HepG2 (cell line): ENCODE results near the gene ABCG1. TPM values are rescaled to one million over a fixed set of nuclear protein-coding genes. Genes with fewer than 3 reads are reported as not detected.

ENCODE experiments used
- ATAC-seq: fragments of 200-7000 bp; cut with Tn5 transposase; 3 replicates; pipeline ENCODE4 v1.9.1; 2020; ENCODE audit warnings: mild to moderate bottlenecking, moderate library complexity
- BruUV-seq: library from RNA; stranded (reverse); fragments of 400-500 nt; replicated peaks from 2 replicates; lab custom pipeline; 2021; lab: Mats Ljungman, UMichigan
- CTCF ChIA-PET: fragments of 300-600 bp; formaldehyde crosslinking; extraction: SDS; loops from one replicate; lab custom pipeline; 2021; ENCODE audit warnings: low total read pairs, inconsistent platforms, low intra/inter-chr PET ratio; lab: Yijun Ruan, JAX
- POLR2A ChIA-PET: fragments of 350-600 bp; sonication (Branson Sonifier 250); formaldehyde crosslinking; loops from one replicate; lab custom pipeline; 2020; ENCODE audit warnings: antibody characterized with exemption, inconsistent platforms; lab: Yijun Ruan, JAX
- DNase-seq: peaks from one replicate; pipeline ENCODE4 v3.0.0-alpha.2; 2015; ENCODE audit warnings: low spot score
- FAIRE-seq: peaks from 3 replicates; lab custom pipeline; 2011; peaks lifted over from hg19 to GRCh38; lab: Jason Lieb, UNC
- H2AFZ ChIP-seq: one replicate; pipeline ENCODE4 v1.6.1; 2011; ENCODE audit warnings: low read length, inconsistent platforms
- H3K27ac ChIP-seq: fragments of 300-600 bp; 3 replicates; pipeline ENCODE4 v1.8.0; 2011; ENCODE audit warnings: mixed run types, mild to moderate bottlenecking, mixed read lengths, low read length, inconsistent platforms; ENCODE audit not compliant: insufficient read depth; ENCODE audit errors: extremely low read length
- H3K27me3 ChIP-seq, 2 experiments: fragments of 200-600 bp in 1 of 2; 2 replicates in 1 of 2; 3 replicates in 1 of 2; pipeline versions ENCODE4 v1.6.0 to v1.8.0; 2011; ENCODE audit warnings: low read length in 2 of 2, mild to moderate bottlenecking in 2 of 2, moderate library complexity in 2 of 2, inconsistent platforms in 1 of 2; ENCODE audit not compliant: insufficient read depth in 2 of 2, control insufficient read depth in 1 of 2
- H3K36me3 ChIP-seq, 2 experiments: fragments of 200-600 bp in 1 of 2; replicated peaks in 1 of 2; 2 replicates in 1 of 2; 3 replicates in 1 of 2; pipeline versions ENCODE4 v1.5.1 to v1.8.0; 2011; ENCODE audit warnings: low read length in 2 of 2, inconsistent platforms in 1 of 2; ENCODE audit not compliant: insufficient read depth in 2 of 2, control insufficient read depth in 1 of 2
- H3K4me1 ChIP-seq: 2 replicates; pipeline ENCODE4 v1.5.1; 2012; ENCODE audit warnings: low read length, inconsistent platforms; ENCODE audit not compliant: insufficient read depth
- H3K4me2 ChIP-seq: 2 replicates; pipeline ENCODE4 v1.6.0; 2011; ENCODE audit warnings: low read depth, low read length, inconsistent platforms
- H3K4me3 ChIP-seq, 3 experiments: fragments of 200-600 bp in 1 of 3; sonication (generic), shearing (Covaris generic) in 1 of 3; replicated peaks in 1 of 3; 2 replicates each; pipeline ENCODE4 v1.5.1; 2011 to 2016; ENCODE audit warnings: low read length in 3 of 3, inconsistent platforms in 2 of 3, low read depth in 2 of 3, mild to moderate bottlenecking in 2 of 3, control low read depth in 1 of 3, mixed read lengths in 1 of 3; ENCODE audit not compliant: insufficient read depth in 1 of 3
- H3K79me2 ChIP-seq: one replicate; pipeline ENCODE4 v1.6.1; 2011; ENCODE audit warnings: low read length, inconsistent platforms; ENCODE audit not compliant: insufficient read depth
- H3K9ac ChIP-seq: 2 replicates; pipeline ENCODE4 v1.6.0; 2011; ENCODE audit warnings: mild to moderate bottlenecking, low read depth, low read length, inconsistent platforms; ENCODE audit not compliant: insufficient read depth
- H3K9me3 ChIP-seq: 2 replicates; pipeline ENCODE4 v1.5.1; 2012; ENCODE audit warnings: mild to moderate bottlenecking, low read length
- H4K20me1 ChIP-seq: 2 replicates; pipeline ENCODE4 v1.6.0; 2011; ENCODE audit warnings: inconsistent platforms, mild to moderate bottlenecking, low read length, moderate library complexity; ENCODE audit not compliant: insufficient read depth
- ARNT2 ChIP-seq: sonication (generic); formaldehyde crosslinking; IDR thresholded peaks from 2 replicates; pipeline ENCODE4 v1.8.0; 2022; ENCODE audit warnings: mild to moderate bottlenecking, low read depth, missing genetic modification reagents, moderate library complexity
- CEBPB ChIP-seq: IDR thresholded peaks from 2 replicates; pipeline ENCODE4 v1.6.1; 2011; ENCODE audit warnings: low read depth, low read length, improper control_type of control experiment, borderline replicate concordance
- RFXAP ChIP-seq: sonication (generic); formaldehyde crosslinking; IDR thresholded peaks from 2 replicates; pipeline ENCODE4 v1.4.0; 2020; ENCODE audit warnings: missing genetic modification reagents, borderline replicate concordance
- ZNF180 ChIP-seq: sonication (generic); formaldehyde crosslinking; IDR thresholded peaks from 2 replicates; pipeline ENCODE4 v1.4.0; 2020; ENCODE audit warnings: low read depth, missing genetic modification reagents, borderline replicate concordance
- ZNF512B ChIP-seq: sonication (generic); formaldehyde crosslinking; IDR thresholded peaks from 2 replicates; pipeline ENCODE4 v1.5.1; 2020; ENCODE audit warnings: missing genetic modification reagents, mild to moderate bottlenecking, borderline replicate concordance
- ZNF564 ChIP-seq: sonication (generic); formaldehyde crosslinking; IDR thresholded peaks from 2 replicates; pipeline ENCODE4 v1.8.1; 2023; ENCODE audit warnings: mild to moderate bottlenecking, missing genetic modification reagents
- ZSCAN31 ChIP-seq: sonication (generic); formaldehyde crosslinking; IDR thresholded peaks from 2 replicates; pipeline ENCODE4 v1.5.0; 2020; ENCODE audit warnings: low read depth, mild to moderate bottlenecking, missing genetic modification reagents
- WGBS: methylation state at CpG from one replicate; pipeline ENCODE4 v1.1.6; 2017; ENCODE audit warnings: low lambda C conversion rate; 5-methylcytosine and 5-hydroxymethylcytosine counted together
- in situ Hi-C: cut with HindIII; loops from 2 replicates; pipeline ENCODE4 v1.10.0; 2017; ENCODE audit warnings: low pct_unique_long_range_greater_than_20kb; ENCODE audit not compliant: extremely low pct_ligation_motif_present
- intact Hi-C: fragments of 100-400 bp; cut with micrococcal nuclease; formaldehyde crosslinking; loops from one replicate; pipeline ENCODE4 v1.10.0; 2022; ENCODE audit not compliant: unreplicated experiment
- polyA plus RNA-seq, 8 experiments: library from polyadenylated mRNA; depleted of rRNA in 3 of 8; stranded (reverse) in 7 of 8; unstranded in 1 of 8; fragments of >200 nt; fragmentation: Illumina TruSeq in 4 of 8; extraction: Trizol in 4 of 8; gene quantifications; 2 replicates each; pipeline versions ENCODE4 v1.2.1 to v1.2.3, GENCODE V29; 2011 to 2016; ENCODE audit warnings: low read depth in 4 of 8, missing spikeins in 1 of 8, mixed read lengths in 1 of 8; ENCODE audit not compliant: insufficient read depth in 1 of 8
- total RNA-seq, 5 experiments: library from RNA; depleted of rRNA; stranded (reverse); fragments of >200 nt; fragmentation: Illumina TruSeq; extraction: Trizol; gene quantifications; 2 replicates each; pipeline ENCODE4 v1.2.3, GENCODE V29; 2016; ENCODE audit warnings: low read depth in 1 of 5

ABCG1 gene
- total and polyA plus RNA-seq, 2 of the 13 experiments (the other 11 are each of a cell fraction or from before 2014, with no cell fraction given) = 0.04 TPM; not detected in 1

GRCh38 chr21:42255825-42256224 lies 36.9 kb downstream of the ABCG1 start:
- no peaks in the 10 kb centered on the region for H3K79me2 ChIP-seq
- TF ChIP-seq ARNT2 (CRISPR knock-in tag) (no peak), RFXAP (CRISPR knock-in tag) (no peak), CEBPB (no peak), ZNF564 (CRISPR knock-in tag) (no peak)
- TF ChIP-seq, all 625 proteins: peak for 0
- Histone ChIP-seq H3K27me3 (peaks cover 3 to 27% of the 10 kb centered on the region in 2 experiments; a peak in 2 of 5 replicates), H2AFZ (no peak overlapping the region), H3K4me1 (no peaks in the 10 kb centered on the region), H3K27ac (no peak overlapping the region), H4K20me1 (no peaks in the 10 kb centered on the region), H3K9me3 (no peaks in the 10 kb centered on the region), H3K4me2 (no peak overlapping the region), H3K36me3 (no peaks in the 10 kb centered on the region), H3K9ac (no peak overlapping the region), H3K4me3 (no peak overlapping the region)
- intact Hi-C loops (no loop called here), in situ Hi-C loops (loop anchor here (5.0 kb wide), 1 partner anchor 109 kb away; no protein-coding TSS in a partner anchor)
- DNase-seq (no peak), ATAC-seq (no peak), FAIRE-seq (no peak)
- CTCF ChIA-PET = no interaction called here
- POLR2A ChIA-PET = no interaction called here
- no TSS peak for BruUV-seq
- 19% methylated on average over 4 of the region's 4 CpGs for WGBS

- Histone ChIP-seq H3K36me3 (no peaks in the 10 kb centered on the region), H3K27me3 (peaks cover 4 to 28% of the 10 kb centered on the region in 2 experiments; a peak in 2 of 5 replicates), H3K9me3 (no peaks in the 10 kb centered on the region), H3K4me3 (no peak overlapping the region), H3K4me1 (peaks cover 3% of the 10 kb centered on the region; the same call in 1 of the 2 replicates), H3K27ac (no peak overlapping the region), H3K9ac (no peak overlapping the region), H4K20me1 (no peaks in the 10 kb centered on the region), H3K4me2 (no peak overlapping the region), H3K79me2 (no peaks in the 10 kb centered on the region), H2AFZ (no peak overlapping the region)
- intact Hi-C loops (no loop called here), in situ Hi-C loops (loop anchor here (5.0 kb wide), 1 partner anchor 109 kb away; no protein-coding TSS in a partner anchor)
- no peak for TF ChIP-seq ZSCAN31
- TF ChIP-seq ZNF180 (CRISPR knock-in tag) = no peak
- TF ChIP-seq ZNF512B (CRISPR knock-in tag) = no peak
- 7% methylated on average over 3 of the region's 4 CpGs for WGBS
- ATAC-seq (no peak), DNase-seq (no peak), FAIRE-seq (no peak)
- BruUV-seq = no TSS peak
- ChIA-PET POLR2A (no interaction called here), CTCF (no interaction called here)
These were observed 37.4 kb downstream of the ABCG1 start for GRCh38 chr21:42256316-42256715.
